ENCODE measurements around the gene LRRC8C. TPM values are rescaled to one million over a fixed set of nuclear protein-coding genes. Genes with fewer than 3 reads are reported as not detected.

LRRC8C gene
- total RNA-seq, 6 donors from 2014 or later: 5.2 to 12.5 (median 11.6) TPM

GRCh38 chr1:89616844-89617627, 15.9 kb upstream of the LRRC8C start:
- 98% methylated on average over 2 of the region's 2 CpGs for WGBS, 2 donors
- no peak overlapping the region for H3K27ac ChIP-seq
- H3K27me3 ChIP-seq: no peaks in the 10 kb centered on the region

GRCh38 chr1:89620664-89621063, 12.3 kb upstream of the LRRC8C start:
- Histone ChIP-seq H3K4me3 (no peak overlapping the region), H3K27ac (no peak overlapping the region), H3K27me3 (no peaks in the 10 kb centered on the region), H3K36me3 (no peaks in the 10 kb centered on the region), H3K9me3 (no peaks in the 10 kb centered on the region), H3K4me1 (no peaks in the 10 kb centered on the region)
- TF ChIP-seq CTCF (IDR thresholded peaks at IDR 0.05) (no peak), POLR2AphosphoS5 (IDR thresholded peaks at IDR 0.05) (no peak), POLR2A (IDR thresholded peaks at IDR 0.05) (no peak), EP300 (IDR thresholded peaks at IDR 0.05) (no peak)
- WGBS, 2 donors: 71 to 85% methylated on average over 3 of the region's 3 CpGs
- ATAC-seq (ENCODE audit: low FRiP score in 2 of 2): no peak
- no peak for DNase-seq

More at GRCh38 chr1:89616844-89617627, 15.9 kb upstream of the LRRC8C start:
- Histone ChIP-seq H3K9me3 (no peaks in the 10 kb centered on the region), H3K4me3 (no peak overlapping the region), H3K36me3 (no peaks in the 10 kb centered on the region), H3K4me1 (no peaks in the 10 kb centered on the region)
- DNase-seq (no peak), ATAC-seq (ENCODE audit: low FRiP score in 2 of 2) (no peak)
- no peak for TF ChIP-seq POLR2AphosphoS5 (IDR thresholded peaks at IDR 0.05)
- TF ChIP-seq POLR2A (IDR thresholded peaks at IDR 0.05): no peak
- TF ChIP-seq CTCF (IDR thresholded peaks at IDR 0.05): no peak
- no peak for TF ChIP-seq EP300 (IDR thresholded peaks at IDR 0.05)

GRCh38 chr1:89622895-89623294, 10.0 kb upstream of the LRRC8C start:
- WGBS, 2 donors: 63 to 78% methylated on average over 3 of the region's 3 CpGs

GRCh38 chr1:89624314-89624713, 8.6 kb upstream of the LRRC8C start:
- H3K4me3 ChIP-seq: no peak overlapping the region
- 97 to 100% methylated on average over 1 of the region's 1 CpG for WGBS, 2 donors
- H3K27ac ChIP-seq: no peak overlapping the region
- H3K36me3 ChIP-seq: no peaks in the 10 kb centered on the region
- no peak for TF ChIP-seq EP300 (IDR thresholded peaks at IDR 0.05)
- no peak for TF ChIP-seq CTCF (IDR thresholded peaks at IDR 0.05)
- no peak for TF ChIP-seq POLR2AphosphoS5 (IDR thresholded peaks at IDR 0.05)
- TF ChIP-seq POLR2A (IDR thresholded peaks at IDR 0.05): no peak
- no peak for DNase-seq
- no peaks in the 10 kb centered on the region for H3K9me3 ChIP-seq
- ATAC-seq (ENCODE audit: low FRiP score in 2 of 2): no peak
- no peaks in the 10 kb centered on the region for H3K27me3 ChIP-seq
- H3K4me1 ChIP-seq: no peaks in the 10 kb centered on the region

More at GRCh38 chr1:89622895-89623294, 10.0 kb upstream of the LRRC8C start:
- TF ChIP-seq POLR2AphosphoS5 (IDR thresholded peaks at IDR 0.05) (no peak), CTCF (IDR thresholded peaks at IDR 0.05) (no peak), EP300 (IDR thresholded peaks at IDR 0.05) (no peak), POLR2A (IDR thresholded peaks at IDR 0.05) (no peak)
- Histone ChIP-seq H3K4me3 (no peak overlapping the region), H3K4me1 (no peaks in the 10 kb centered on the region), H3K27ac (no peak overlapping the region), H3K27me3 (no peaks in the 10 kb centered on the region), H3K9me3 (no peaks in the 10 kb centered on the region), H3K36me3 (no peaks in the 10 kb centered on the region)
- ATAC-seq (ENCODE audit: low FRiP score in 2 of 2): no peak
- no peak for DNase-seq

Data from upper lobe of left lung (tissue), 6 donors.